ENCODE results near the gene OR2B2. TPM values are rescaled to one million over a fixed set of nuclear protein-coding genes. Genes with fewer than 3 reads are reported as not detected.

The OR2B2 gene
- total and polyA plus RNA-seq, 2 of the 4 experiments (the other 2 are of a cell fraction): not detected

- 100% methylated on average over 1 of the region's 3 CpGs; no CpG with 5 or more reads in 1 of the 2 experiments for WGBS, 2 experiments (ENCODE audit: extremely low coverage in 2 of 2, insufficient read length in 1 of 2)
- no peaks in the 10 kb centered on the region for H3K9me3 ChIP-seq (ENCODE audit: control insufficient read depth, insufficient read depth, low read length)
- DNase-seq (no peak), ATAC-seq (ENCODE audit: low read depth) (no peak)
- H2BK15ac ChIP-seq (ENCODE audit: low read depth, low read length): no peak overlapping the region
- H3K23ac ChIP-seq (ENCODE audit: low read depth, low read length): no peak overlapping the region
- no peak overlapping the region for H3K18ac ChIP-seq (ENCODE audit: low read depth, low read length)
- no peak overlapping the region for H2BK120ac ChIP-seq (ENCODE audit: low read depth, low read length)
- no peak overlapping the region for H4K8ac ChIP-seq (ENCODE audit: low read depth in 2 of 2, low read length in 2 of 2)
- H2AK5ac ChIP-seq (ENCODE audit: low read depth, low read length): no peak overlapping the region
- peaks cover 5% of the 10 kb centered on the region for H3K4me1 ChIP-seq (ENCODE audit: control insufficient read depth, insufficient read depth, low read length)
- no peak overlapping the region for H2BK20ac ChIP-seq (ENCODE audit: low read depth, low read length)
- TF ChIP-seq RFX5 (IDR thresholded peaks at IDR 0.05; ENCODE audit: low read depth, low read length) (no peak), NFE2L2 (IDR thresholded peaks at IDR 0.05; ENCODE audit: low read depth, low read length) (no peak), RAD21 (IDR thresholded peaks at IDR 0.05; ENCODE audit: low read length) (no peak), POLR2A (IDR thresholded peaks at IDR 0.05; ENCODE audit: low read depth, low read length) (no peak), CHD1 (IDR thresholded peaks at IDR 0.05; ENCODE audit: low read depth, low read length) (no peak), MAFK (IDR thresholded peaks at IDR 0.05; ENCODE audit: low read depth, low read length) (no peak), ELK1 (IDR thresholded peaks at IDR 0.05; ENCODE audit: borderline replicate concordance, low read depth, low read length) (no peak), MXI1 (IDR thresholded peaks at IDR 0.05; ENCODE audit: borderline replicate concordance, low read depth, low read length) (no peak), BHLHE40 (IDR thresholded peaks at IDR 0.05; ENCODE audit: low read depth, low read length) (no peak), RCOR1 (IDR thresholded peaks at IDR 0.05; ENCODE audit: insufficient replicate concordance, low read length) (no peak), SMC3 (IDR thresholded peaks at IDR 0.05; ENCODE audit: low read depth, low read length) (no peak), CEBPB (IDR thresholded peaks at IDR 0.05; ENCODE audit: low read depth, low read length) (no peak)
- TF ChIP-seq, protein P1, sequence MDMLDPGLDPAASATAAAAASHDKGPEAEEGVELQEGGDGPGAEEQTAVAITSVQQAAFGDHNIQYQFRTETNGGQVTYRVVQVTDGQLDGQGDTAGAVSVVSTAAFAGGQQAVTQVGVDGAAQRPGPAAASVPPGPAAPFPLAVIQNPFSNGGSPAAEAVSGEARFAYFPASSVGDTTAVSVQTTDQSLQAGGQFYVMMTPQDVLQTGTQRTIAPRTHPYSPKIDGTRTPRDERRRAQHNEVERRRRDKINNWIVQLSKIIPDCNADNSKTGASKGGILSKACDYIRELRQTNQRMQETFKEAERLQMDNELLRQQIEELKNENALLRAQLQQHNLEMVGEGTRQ (IDR thresholded peaks at IDR 0.05; ENCODE audit: low read depth, low read length): no peak
- TF ChIP-seq, protein P2, sequence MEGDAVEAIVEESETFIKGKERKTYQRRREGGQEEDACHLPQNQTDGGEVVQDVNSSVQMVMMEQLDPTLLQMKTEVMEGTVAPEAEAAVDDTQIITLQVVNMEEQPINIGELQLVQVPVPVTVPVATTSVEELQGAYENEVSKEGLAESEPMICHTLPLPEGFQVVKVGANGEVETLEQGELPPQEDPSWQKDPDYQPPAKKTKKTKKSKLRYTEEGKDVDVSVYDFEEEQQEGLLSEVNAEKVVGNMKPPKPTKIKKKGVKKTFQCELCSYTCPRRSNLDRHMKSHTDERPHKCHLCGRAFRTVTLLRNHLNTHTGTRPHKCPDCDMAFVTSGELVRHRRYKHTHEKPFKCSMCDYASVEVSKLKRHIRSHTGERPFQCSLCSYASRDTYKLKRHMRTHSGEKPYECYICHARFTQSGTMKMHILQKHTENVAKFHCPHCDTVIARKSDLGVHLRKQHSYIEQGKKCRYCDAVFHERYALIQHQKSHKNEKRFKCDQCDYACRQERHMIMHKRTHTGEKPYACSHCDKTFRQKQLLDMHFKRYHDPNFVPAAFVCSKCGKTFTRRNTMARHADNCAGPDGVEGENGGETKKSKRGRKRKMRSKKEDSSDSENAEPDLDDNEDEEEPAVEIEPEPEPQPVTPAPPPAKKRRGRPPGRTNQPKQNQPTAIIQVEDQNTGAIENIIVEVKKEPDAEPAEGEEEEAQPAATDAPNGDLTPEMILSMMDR (conservative IDR thresholded peaks at IDR 0.05; ENCODE audit: low read depth, low read length): no peak
- no peak overlapping the region for H4K5ac ChIP-seq (ENCODE audit: low read depth, low read length)
- H3K9ac ChIP-seq (ENCODE audit: low read depth, low read length): no peak overlapping the region
- H3K56ac ChIP-seq (ENCODE audit: extremely low read depth, insufficient read depth, low read length): no peak overlapping the region
- no peak overlapping the region for H2BK5ac ChIP-seq (ENCODE audit: low read depth, low read length, poor library complexity, severe bottlenecking)
- no peaks in the 10 kb centered on the region for H3K36me3 ChIP-seq (ENCODE audit: control insufficient read depth, insufficient read depth, low read length)
- H3K27me3 ChIP-seq (ENCODE audit: control insufficient read depth, insufficient read depth, low read length): no peaks in the 10 kb centered on the region
- H3K79me1 ChIP-seq (ENCODE audit: low read depth in 1 of 2, low read length in 2 of 2): no peaks in the 10 kb centered on the region
- ChIA-PET CTCF (no interaction called here), POLR2A (ENCODE audit: unreplicated experiment) (no interaction called here)
- no peak overlapping the region for H4K91ac ChIP-seq (ENCODE audit: insufficient read depth, low read depth, low read length)
- intact Hi-C loops (cut with micrococcal nuclease) (no loop called here), dilution Hi-C loops (cut with HindIII; ENCODE audit: low sequenced_read_pairs, unreplicated experiment) (loop anchor here (25.0 kb wide), 1 partner anchor 749 kb away; a partner anchor contains a TSS), in situ Hi-C loops (cut with MboI; ENCODE audit: low sequenced_read_pairs) (no loop called here)
- no peak overlapping the region for H3K4me2 ChIP-seq (ENCODE audit: low read depth, low read length)
- H3K4ac ChIP-seq (ENCODE audit: low read depth, low read length): no peak overlapping the region
- no peak overlapping the region for H3K14ac ChIP-seq (replicated peaks; ENCODE audit: low read depth, low read length)
- no peak overlapping the region for H3K4me3 ChIP-seq (ENCODE audit: insufficient read depth, low read depth, low read length)
- no peak overlapping the region for H2AK9ac ChIP-seq (replicated peaks; ENCODE audit: low read depth, low read length, poor library complexity)
- H3K9me1 ChIP-seq (ENCODE audit: insufficient read depth, low read length): 0 out of 2 replicates have a peak, but pooled peaks cover 3% of the 10 kb centered on the region
- no TSS peak for BruUV-seq (replicated peaks)
- no peak overlapping the region for H2AFZ ChIP-seq (replicated peaks; ENCODE audit: low read length, poor library complexity)
- no peak overlapping the region for H3K27ac ChIP-seq (ENCODE audit: insufficient read depth, low read length)
- H4K20me1 ChIP-seq (ENCODE audit: insufficient read depth, low read length): no peaks in the 10 kb centered on the region
These were observed 26.1 kb downstream of the OR2B2 start for GRCh38 chr6:27886073-27886472.

Data from IMR-90 (cell line).